ENCODE data around the gene NME9.

Gene NME9

GRCh38 chr3:138271189-138271794 is 58.4 kb downstream of the NME9 start:
- no peak for DNase-seq

- no peak for DNase-seq
Measured at GRCh38 chr3:138270245-138270644, 59.4 kb downstream of the NME9 start.

DNA sequence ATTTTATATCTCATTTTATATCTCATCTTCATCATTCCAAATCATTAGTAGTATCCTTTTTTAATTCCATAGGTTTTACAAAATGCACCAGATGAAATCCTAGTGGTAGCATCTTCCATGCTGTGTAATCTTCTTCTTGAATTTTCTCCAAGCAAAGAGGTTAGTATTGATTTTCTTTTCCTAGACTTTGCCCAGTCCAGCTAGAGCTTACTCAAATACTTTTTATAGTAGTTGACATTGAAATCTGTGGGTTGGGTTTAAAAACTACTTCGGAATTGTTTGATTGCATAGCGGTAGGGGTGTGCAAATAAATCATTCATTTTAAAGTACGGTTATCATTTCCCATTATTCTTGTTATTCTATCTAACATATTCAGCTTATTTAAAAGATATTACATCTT is 62.6 kb downstream of the NME9 start:
- DNase-seq: no peak

DNA sequence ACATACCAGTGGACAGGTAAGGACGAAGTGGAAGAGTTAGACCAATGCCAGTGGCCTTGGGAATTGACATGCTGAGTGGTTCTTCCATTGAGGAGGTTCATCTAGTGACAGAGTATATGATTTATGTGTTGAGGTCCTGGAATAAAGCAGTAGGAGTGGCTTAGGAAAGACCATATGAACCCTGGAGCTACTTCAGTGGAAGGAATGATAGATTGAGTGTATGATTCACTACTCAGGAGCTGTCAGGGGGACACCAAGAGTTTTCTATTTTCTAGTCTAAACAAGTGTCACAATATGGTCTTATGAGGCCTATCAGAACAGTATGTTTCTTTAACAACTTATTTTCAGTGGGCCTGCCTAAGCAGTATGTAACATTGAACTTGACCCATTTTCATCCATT is 63.9 kb downstream of the NME9 start:
- DNase-seq: no peak

GRCh38 chr3:138263104-138263503 is 66.5 kb downstream of the NME9 start:
- no peak for DNase-seq

- no peak for DNase-seq
Measured at GRCh38 chr3:138260611-138261010, 69.0 kb downstream of the NME9 start.

- no peak for DNase-seq
Measured at GRCh38 chr3:138259126-138259525, 70.5 kb downstream of the NME9 start.

GRCh38 chr3:138257986-138258385 is 71.7 kb downstream of the NME9 start:
- no peak for DNase-seq

DNA sequence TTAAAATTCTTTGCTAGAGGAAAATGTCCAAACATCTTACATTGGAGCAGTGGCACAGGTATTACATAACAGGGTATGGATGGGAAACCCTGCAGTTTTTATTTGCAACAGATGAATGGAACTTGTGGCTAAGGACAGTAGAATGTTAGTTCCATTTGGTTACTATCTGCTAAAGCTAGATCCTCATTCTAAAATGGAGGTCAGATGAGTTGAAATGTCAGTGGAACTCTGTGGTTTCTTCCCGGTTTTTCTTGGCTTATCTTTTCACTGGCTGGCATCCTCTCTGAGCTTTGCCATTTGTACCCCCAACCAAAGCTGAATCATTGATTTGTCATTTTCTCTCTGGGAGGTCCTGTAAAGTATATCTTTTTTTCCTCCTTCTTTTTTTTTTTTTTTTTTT is 73.6 kb downstream of the NME9 start:
- DNase-seq: no peak

GRCh38 chr3:138254216-138254615 is 75.4 kb downstream of the NME9 start:
- DNase-seq: no peak

GRCh38 chr3:138253609-138254008 is 76.0 kb downstream of the NME9 start:
- DNase-seq: no peak

Data from SHP77 (cell line).